Medulla oblongata (tissue), 1 donor: Measurements from ENCODE around the gene CPPED1.
A peak's percentile ranks its signal among the peaks of the same experiment; 100 is the strongest.
"Not testable (repeated sequence)": the region's sequence is repeated elsewhere in the genome, so short reads cannot be mapped to it uniquely, and the experiment has no call there.

Experiments used
- DNase-seq: peaks from one replicate; pipeline ENCODE4 v3.0.0-alpha.2; 2015; ENCODE audit errors: extremely low spot score

CPPED1 gene

GRCh38 chr16:12803203-12804093, at the start of gene CPPED1:
CPPED1 (minus strand) TSS chr16:12803887; CDS start chr16:12803776, 111 bp downstream.
- DNase-seq = peak; percentile 91

GRCh38 chr16:12850186-12850585, 46.5 kb upstream of the CPPED1 start:
- DNase-seq = no peak

GRCh38 chr16:12846592-12846991, 42.9 kb upstream of the CPPED1 start:
- no peak for DNase-seq

- DNase-seq = no peak
These were observed 41.6 kb upstream of the CPPED1 start for GRCh38 chr16:12845282-12845681.

GRCh38 chr16:12837756-12838155, 34.1 kb upstream of the CPPED1 start:
- no peak for DNase-seq

- DNase-seq = no peak
These were observed 33.6 kb upstream of the CPPED1 start for GRCh38 chr16:12837291-12837690.

- DNase-seq = no peak
These were observed 30.2 kb upstream of the CPPED1 start for GRCh38 chr16:12833926-12834325.

GRCh38 chr16:12829096-12829888, 25.6 kb upstream of the CPPED1 start:
- no peak for DNase-seq

GRCh38 chr16:12828206-12828605, 24.5 kb upstream of the CPPED1 start:
- no peak for DNase-seq

- no peak for DNase-seq
These were observed 22.9 kb upstream of the CPPED1 start for GRCh38 chr16:12826559-12826958.

GRCh38 chr16:12819126-12820117, 15.7 kb upstream of the CPPED1 start:
- peak; percentile 78 for DNase-seq

GRCh38 chr16:12818326-12818725, 14.6 kb upstream of the CPPED1 start:
- no peak for DNase-seq

- DNase-seq = not testable (repeated sequence)
These were observed 13.1 kb upstream of the CPPED1 start for GRCh38 chr16:12816791-12817214.

- DNase-seq = peak; percentile 79
These were observed 11.7 kb upstream of the CPPED1 start for GRCh38 chr16:12815361-12815760.

GRCh38 chr16:12813734-12814133, 10.0 kb upstream of the CPPED1 start:
- DNase-seq = not testable (repeated sequence)

GRCh38 chr16:12813321-12813720, 9.6 kb upstream of the CPPED1 start:
- DNase-seq = not testable (repeated sequence)

GRCh38 chr16:12811441-12812383, 8.0 kb upstream of the CPPED1 start:
- DNase-seq = peak; percentile 34

- DNase-seq = no peak
These were observed 1.4 kb upstream of the CPPED1 start for GRCh38 chr16:12805066-12805465.

- no peak for DNase-seq
These were observed 708 bp upstream of the CPPED1 start for GRCh38 chr16:12804395-12804794.

GRCh38 chr16:12802661-12803060, 1.0 kb downstream of the CPPED1 start:
- DNase-seq = no peak
